GM20000 (cell line): Measurements from ENCODE around the gene EPB42.
"Not testable (repeated sequence)": the region's sequence is repeated elsewhere in the genome, so short reads cannot be mapped to it uniquely, and the experiment has no call there.

Source experiments
- DNase-seq: peaks from one replicate; pipeline ENCODE4 v3.0.0; 2012; ENCODE audit warnings: low spot score
- CTCF ChIP-seq: IDR thresholded peaks from 2 replicates; pipeline ENCODE4 v1.5.1; 2012; ENCODE audit warnings: mild to moderate bottlenecking, control low read depth; ENCODE audit errors: extremely low read depth, missing control alignments

Gene EPB42

DNA sequence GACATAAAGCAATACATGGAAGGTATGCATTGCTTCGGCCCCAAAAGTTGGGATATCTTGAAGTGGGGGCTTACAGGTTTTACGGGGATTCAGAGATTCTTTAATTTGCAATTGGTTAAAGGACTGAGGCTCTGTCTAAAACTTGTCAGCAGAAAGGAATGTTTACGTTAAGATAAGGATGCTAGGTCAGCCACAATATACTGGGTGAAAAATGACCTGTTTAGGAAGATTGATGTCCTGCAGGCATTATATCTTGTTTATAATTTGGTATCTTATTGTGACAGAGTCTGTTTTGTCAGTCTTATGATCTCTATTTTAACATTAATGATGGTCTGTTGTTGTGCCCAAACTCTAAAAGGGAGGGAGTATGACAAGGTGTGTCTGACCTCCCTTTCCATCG lies 50.9 kb downstream of the EPB42 start:
- DNase-seq, result no peak
- TF ChIP-seq CTCF, result no peak

DNA sequence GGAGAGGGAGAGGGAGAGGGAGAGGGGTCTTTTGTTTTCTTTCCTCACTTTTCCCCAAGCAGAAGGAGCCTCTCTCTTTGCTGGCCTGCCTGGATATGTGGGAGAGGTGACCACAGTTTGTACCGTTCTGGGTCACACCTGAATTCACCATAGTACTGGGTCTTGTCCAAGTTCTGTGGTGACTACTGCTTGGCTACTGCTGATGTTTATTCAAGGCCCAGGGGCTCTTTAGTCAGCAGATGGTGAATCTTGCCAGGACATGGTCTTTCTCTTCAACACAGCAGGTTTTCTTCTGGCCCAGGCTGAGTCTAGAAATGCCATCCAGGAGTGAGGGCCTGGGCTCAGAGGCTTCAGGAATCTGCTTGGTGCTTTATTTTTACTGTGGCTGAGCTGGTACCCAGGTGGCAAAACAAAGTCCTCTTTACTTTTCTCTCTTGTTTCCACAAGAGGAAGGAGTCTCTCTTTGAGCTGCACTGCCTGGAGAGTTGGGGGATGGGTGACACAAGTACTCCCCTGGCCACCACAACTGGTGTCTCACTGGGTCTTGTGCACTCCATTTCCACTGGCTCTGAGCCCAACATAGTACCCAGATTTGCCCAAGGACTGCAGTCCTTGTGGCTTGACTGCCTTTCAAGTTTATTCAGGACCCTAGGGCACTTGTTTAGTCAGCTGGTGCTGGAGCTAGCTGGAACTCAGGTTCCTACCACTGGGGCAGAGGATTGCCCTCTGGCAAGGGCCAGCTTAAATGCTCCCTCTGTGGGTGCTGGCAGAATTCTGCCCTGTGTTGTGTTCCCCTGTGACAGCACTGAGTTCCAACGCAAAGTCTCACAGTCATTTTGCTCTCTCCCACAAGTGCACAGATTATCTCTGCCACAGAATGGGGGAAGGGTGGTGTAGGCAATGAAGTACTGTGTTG lies 52.4 kb downstream of the EPB42 start:
- no peak for DNase-seq
- no peak for TF ChIP-seq CTCF

GRCh38 chr15:43167261-43167660 lies 53.6 kb downstream of the EPB42 start:
- not testable (repeated sequence) for DNase-seq

DNA sequence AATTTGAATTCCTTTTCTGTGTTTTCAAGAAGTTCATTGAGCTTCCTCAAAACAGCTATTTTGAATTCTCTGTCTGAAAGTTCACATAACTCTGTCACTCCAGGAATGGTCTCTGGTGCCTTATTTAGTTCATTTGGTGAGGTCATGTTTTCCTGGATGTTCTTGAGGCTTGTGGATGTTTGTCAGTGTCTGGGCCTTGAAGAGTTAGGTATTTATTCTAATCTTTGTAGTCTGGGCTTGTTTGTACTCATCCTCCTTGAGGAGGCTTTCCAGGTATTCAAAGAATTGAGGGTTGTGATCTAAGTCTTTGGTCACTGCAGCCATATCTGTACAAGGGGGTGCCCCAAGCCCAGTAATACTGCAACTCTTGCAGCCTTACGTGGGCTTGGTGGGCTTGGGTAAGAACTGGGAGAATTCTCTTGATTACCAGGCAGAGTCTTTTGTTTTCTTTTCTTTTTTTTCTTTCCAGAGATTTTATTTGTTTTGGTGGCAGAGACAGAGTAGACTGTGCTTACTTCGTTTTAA lies 55.0 kb downstream of the EPB42 start:
- no peak for TF ChIP-seq CTCF
- DNase-seq, result no peak

- no peak for TF ChIP-seq CTCF
- DNase-seq, result no peak
Measured at GRCh38 chr15:43153269-43153668, 67.5 kb downstream of the EPB42 start.

GRCh38 chr15:43151688-43152087 lies 69.1 kb downstream of the EPB42 start:
- TF ChIP-seq CTCF, result no peak
- no peak for DNase-seq

- no peak for TF ChIP-seq CTCF
Measured at GRCh38 chr15:43150191-43150929, 70.5 kb downstream of the EPB42 start.

More at GRCh38 chr15:43150191-43150929, 70.5 kb downstream of the EPB42 start:
- DNase-seq, result no peak
